GM19463 (cell line): ENCODE results near the gene DCAF11.

ENCODE experiments used
- ATAC-seq: cut with Tn5 transposase; IDR thresholded peaks from one replicate; pipeline ENCODE4 v1.9.1; 2021; ENCODE audit warnings: mild to moderate bottlenecking, moderate library complexity; ENCODE audit not compliant: unreplicated experiment

DCAF11 gene

GRCh38 chr14:24114532-24115421, at the start of gene DCAF11, which contains the start of gene NRL:
TSS of gene DCAF11 (plus strand) at chr14:24114777. CDS start at chr14:24115595, 818 bp downstream.
TSS of gene NRL (minus strand) at chr14:24114949. CDS start at chr14:24082848, 32,101 bp downstream.
- peak; percentile 80 for ATAC-seq

GRCh38 chr14:24064856-24065255, 49.7 kb upstream of the DCAF11 start:
- ATAC-seq = no peak

DNA sequence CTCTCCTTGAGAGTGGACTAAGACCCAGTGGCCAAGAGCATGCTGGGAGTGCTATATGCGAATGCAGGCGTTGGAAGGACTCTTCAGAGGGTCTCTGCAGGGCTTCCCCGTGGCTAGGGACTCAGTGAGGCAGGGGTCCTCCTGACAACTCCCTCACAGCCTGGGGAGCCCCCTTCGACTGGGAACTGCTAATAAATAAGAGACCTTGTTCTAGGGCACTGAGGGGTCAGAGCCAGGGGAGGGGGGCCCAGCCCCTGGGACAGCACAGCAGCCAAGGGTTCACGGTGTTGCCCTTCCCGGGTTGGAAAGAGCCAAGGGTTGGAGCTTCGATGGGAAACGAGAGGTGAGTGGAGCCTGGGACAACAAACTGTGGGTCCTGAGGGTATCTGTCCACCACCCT, 49.2 kb upstream of the DCAF11 start:
- ATAC-seq = no peak

- ATAC-seq = no peak
These were observed 48.0 kb upstream of the DCAF11 start for GRCh38 chr14:24066496-24067132.

GRCh38 chr14:24067133-24068082, 47.2 kb upstream of the DCAF11 start:
- no peak for ATAC-seq

GRCh38 chr14:24068711-24069410, 45.7 kb upstream of the DCAF11 start:
- ATAC-seq = no peak

DNA sequence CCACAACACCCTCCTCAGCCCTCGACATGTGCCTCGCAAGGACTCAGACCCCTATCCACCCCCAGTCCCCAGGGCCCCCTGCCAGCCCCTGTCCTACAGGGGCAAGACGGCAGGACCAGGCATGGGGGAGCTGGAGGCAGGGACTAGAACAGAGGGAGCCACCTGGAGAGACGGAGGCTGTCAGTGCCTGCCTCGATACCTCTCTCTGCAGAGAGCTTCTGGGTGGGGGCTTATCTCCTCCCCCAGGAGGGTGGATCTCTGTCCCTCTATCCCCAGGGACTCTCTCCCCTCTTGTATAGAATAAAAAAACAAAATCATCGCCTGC, 45.2 kb upstream of the DCAF11 start:
- no peak for ATAC-seq

DNA sequence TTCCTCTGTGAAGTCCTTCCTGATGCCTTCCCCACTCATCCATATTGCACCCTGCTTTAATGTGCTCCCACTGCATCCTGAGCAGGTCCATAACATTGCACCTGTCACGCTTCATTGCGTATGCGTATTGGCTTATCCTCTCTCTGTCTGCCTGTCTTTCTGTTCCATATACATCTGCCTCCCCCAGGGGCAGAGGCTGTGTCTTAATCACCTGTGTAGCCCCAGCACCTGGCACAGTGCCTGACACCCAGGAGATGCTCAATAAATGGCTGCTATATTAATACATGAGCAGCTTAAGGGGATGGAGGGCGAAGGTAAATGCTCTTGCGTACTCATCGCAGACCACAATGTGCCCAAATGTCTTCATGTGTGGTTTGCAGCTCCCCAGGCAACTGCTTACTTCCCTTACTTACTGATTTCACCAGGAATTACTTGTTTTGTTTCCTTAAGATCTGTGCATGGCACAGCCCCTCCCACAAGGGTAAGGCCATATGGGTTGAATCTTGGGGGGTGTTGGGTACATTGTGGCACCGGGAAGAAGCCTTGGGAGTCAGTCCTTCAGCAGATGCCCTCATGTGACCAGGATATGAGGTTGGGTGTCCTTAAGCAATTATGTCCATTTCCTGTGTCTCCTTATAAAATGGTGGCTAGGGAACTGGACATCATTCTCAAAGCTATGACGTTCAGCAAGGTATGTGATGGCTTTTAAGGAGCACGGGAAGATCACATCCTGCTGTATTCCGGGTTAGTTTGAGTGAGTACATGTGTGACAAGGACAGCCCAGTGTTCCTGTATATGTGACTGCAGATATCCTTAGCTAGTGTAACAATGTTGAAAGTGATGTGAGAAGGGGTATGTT, 44.1 kb upstream of the DCAF11 start:
- ATAC-seq = no peak

DNA sequence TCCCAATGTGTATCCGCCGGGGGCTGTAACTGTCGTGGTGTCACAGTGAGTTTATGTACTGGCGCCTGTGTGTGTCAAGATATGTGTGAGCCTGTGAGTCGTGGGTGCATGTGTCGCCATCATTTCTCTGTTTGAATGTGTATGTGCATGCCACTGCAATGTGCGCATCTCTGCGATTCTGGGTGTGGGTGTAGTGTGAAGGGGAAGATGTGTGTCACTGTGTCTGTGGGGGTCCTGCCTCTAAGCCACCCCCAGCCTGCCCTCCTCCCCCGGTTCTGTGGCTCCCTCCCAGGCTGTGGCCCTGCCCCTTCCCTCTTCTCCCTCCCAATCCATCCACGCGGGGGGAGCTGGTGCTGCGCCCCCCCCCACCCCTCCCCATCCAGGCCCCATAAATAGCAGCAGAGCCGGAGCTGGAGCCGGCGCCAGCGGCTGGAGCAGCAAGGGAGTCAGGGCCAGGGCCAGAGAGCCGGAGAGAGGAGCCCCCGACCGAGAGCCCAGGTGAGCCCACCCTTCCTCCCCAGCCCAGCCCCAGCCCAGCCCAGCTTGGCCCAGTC, 43.4 kb upstream of the DCAF11 start, which contains the start of gene CPNE6:
TSS of gene CPNE6 (plus strand) at position 419 of the 554 bp plus-strand sequence. CDS start 1,375 bp downstream, outside the sequence.
- ATAC-seq = no peak

DNA sequence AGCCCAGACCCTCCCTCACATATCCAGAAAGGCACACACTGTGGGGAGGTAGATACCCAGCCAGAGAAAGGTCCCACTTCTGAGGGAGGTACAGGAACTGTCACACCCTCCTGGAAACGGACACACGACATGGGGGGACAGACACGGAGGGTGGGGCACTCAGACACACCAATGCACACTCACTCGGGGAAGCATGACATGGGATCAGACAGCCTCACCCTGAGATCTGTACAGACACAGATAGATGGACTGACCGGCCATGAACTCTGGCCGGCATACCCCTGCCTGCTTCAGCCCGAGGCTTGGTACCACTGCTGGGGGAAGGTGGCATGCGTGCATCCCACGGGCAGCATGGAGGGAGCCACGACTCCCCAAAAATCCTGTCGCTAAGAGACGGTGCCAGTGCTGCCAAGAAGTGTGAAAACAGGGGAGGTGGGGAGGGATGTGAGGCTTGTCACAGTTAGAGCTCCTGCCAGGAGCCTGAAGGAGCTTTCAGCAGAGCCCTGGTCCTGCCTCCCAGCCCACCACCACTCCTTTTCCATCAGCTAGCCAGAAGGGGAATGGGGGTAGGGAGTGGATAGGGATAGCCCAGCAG, 42.6 kb upstream of the DCAF11 start:
- no peak for ATAC-seq

DNA sequence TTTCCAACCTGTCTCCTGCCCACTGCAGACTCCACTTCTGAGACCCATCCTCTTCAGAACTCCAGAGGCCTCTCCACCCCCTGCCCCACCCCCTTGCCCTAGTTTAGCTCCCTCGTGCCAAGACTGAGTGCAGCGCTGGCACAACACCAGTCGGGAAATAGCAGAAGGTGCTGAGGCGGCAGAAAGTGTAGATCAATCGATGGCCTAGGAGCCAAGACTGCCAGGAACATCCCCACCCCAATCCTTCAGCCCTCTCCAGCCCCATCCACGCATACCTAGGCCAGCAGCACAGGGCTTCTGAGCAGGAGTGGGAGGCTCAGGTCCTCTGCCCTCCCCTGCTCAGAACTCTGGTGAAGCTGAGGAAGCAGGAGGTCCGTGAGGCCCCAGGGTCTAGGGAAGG, 42.1 kb upstream of the DCAF11 start:
- ATAC-seq = no peak

GRCh38 chr14:24072881-24073877, 41.4 kb upstream of the DCAF11 start:
- no peak for ATAC-seq

DNA sequence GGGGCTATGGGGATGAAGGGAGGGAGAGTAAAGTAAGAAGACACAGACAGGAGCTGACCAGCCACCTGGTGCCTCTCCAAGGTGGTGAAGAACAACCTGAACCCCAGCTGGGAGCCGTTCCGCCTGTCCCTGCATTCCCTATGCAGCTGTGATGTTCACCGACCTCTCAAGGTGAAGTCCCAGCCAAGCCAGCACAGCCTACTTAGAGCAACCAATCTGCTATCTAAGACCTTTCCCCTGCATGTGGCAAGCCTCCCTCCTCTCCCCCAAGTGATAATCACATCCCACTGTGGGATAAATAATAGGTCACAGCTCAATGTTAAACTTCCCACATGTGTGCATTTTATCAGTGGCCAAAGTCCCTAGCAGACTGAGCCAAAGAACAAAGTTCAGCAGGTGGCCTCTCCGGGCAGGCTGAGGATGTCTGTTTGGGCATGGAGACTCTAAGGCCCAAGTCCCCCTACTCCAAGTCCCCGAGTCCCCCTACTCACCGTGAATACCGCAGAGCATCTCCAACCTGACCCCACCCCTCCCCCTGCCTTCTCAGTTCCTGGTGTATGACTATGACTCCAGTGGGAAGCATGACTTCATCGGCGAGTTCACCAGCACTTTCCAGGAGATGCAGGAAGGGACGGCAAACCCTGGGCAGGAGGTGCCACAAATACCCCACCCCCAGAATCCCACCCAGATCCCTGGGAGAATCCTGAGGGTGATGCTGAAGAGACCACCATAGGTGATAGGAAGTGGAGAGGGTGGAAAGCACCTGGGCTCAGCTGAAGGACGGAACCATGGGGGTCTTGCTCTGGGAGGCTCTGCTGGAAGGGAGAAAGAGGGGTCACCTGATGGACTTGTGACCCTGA, 39.7 kb upstream of the DCAF11 start:
- ATAC-seq = no peak

DNA sequence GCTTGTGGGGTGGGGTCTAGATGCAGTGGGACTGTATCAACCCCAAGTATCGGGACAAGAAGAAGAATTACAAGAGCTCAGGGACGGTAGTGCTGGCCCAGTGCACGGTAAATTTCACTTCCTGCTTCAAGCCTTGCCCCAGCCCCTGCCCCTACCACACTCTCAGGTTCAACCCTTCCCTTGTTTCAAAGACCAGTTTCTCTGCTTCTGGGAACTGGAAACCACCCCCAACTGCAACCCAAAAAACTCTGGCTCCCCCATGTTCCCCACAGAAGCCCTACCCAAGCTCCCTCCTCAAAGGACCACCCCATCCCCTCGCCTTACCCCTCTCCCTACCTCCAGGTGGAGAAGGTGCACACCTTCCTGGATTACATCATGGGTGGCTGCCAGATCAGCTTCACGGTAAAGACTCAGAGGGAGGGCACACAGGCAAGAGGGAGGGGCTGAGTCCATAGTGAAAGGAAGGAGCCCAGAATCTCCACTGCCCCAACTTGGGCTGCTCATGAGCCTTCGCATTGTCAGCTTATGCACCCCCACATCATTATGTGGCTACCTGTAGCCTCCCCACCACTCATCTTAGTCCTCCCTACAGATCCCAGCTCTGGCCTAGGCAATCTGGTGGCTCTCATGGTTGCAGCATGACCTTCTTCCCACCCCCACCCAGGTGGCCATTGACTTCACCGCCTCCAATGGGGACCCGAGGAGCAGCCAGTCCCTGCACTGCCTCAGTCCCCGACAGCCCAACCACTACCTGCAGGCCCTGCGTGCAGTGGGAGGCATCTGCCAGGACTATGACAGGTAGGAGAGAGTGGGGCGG, 38.9 kb upstream of the DCAF11 start:
- ATAC-seq = peak; percentile 66

GRCh38 chr14:24076302-24076601, 38.3 kb upstream of the DCAF11 start:
- no peak for ATAC-seq

GRCh38 chr14:24077086-24077485, 37.5 kb upstream of the DCAF11 start:
- no peak for ATAC-seq
